Glomerular visceral epithelial cell (primary cell): Measurements from ENCODE around the gene DMRT1.

ENCODE experiments used
- DNase-seq: peaks from one replicate; pipeline ENCODE4 v3.0.0-alpha.2; 2016; ENCODE audit errors: extremely low spot score

DMRT1 gene

GRCh38 chr9:971901-972500 is 130.5 kb downstream of the DMRT1 start:
- no peak for DNase-seq

- DNase-seq: no peak
These were observed 131.2 kb downstream of the DMRT1 start for GRCh38 chr9:972501-973294.

DNA sequence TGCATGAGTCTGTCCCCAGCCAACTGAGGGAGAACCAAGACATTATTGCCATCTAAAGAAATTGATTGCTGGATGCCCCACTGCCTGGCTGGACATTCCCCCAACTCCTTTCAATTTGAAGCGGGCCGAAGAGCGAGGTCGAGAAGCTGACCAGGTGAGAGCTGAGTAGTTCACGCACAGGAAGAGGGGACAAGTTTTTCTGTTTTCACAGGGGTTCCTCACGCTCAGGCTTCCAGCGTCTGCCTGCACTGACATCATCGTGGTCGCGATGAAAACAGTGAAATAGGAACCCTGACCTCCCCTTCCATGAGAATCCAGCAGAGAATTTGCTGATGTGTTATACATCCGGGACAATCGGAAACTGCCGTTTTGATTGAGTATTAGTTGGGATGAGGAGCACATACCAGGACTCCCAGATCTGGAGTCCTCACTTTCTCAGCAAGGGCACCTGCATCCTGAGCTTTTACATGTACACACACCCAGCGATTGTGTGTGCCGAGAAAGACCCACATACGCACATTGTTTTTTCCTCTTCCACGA is 131.9 kb downstream of the DMRT1 start:
- no peak for DNase-seq

DNA sequence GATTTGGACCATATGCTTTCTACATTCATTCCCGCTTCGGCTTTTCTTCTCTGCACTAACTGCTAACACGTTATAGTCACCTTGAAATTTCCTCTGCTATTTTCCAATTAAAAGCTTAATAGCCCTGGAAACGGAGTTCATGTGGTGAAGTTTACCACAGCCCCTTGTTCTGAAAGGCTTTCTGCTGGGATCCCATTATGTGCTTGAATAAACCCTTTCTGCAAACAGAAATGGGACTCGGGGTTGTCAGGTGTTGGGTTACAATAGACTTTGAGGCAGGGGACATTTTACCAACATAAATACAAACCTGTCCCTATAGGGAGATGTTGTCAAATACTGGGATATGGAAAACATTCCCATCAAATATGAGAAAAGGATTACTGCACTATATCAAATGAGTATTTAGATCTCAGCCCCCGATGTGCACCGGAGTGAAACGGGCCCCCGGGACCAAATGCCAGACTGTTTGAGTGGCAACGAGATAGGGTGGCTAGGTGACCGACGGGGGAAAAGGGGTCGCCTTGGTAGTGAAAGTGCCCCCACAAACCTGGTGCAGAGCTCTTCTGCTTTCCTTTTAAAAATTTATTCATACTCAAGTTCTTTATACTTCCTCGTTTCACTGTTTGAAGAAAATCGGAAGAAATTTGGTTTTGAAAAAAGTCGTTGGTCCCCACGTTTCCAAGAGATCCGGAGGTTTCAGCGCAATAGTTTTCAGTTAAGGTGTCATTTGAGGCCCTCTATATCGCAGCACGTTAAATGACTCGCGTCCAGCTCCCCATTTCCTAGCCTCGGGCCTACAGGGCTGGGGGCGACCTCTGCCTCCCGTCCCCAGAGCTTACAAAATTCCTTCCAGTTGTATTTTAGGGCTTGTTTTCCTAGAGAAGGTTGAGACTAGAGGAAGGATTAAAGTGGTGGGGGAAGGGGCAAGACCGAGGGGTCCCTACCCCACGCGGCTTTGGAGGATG is 132.8 kb downstream of the DMRT1 start:
- DNase-seq: no peak

DNA sequence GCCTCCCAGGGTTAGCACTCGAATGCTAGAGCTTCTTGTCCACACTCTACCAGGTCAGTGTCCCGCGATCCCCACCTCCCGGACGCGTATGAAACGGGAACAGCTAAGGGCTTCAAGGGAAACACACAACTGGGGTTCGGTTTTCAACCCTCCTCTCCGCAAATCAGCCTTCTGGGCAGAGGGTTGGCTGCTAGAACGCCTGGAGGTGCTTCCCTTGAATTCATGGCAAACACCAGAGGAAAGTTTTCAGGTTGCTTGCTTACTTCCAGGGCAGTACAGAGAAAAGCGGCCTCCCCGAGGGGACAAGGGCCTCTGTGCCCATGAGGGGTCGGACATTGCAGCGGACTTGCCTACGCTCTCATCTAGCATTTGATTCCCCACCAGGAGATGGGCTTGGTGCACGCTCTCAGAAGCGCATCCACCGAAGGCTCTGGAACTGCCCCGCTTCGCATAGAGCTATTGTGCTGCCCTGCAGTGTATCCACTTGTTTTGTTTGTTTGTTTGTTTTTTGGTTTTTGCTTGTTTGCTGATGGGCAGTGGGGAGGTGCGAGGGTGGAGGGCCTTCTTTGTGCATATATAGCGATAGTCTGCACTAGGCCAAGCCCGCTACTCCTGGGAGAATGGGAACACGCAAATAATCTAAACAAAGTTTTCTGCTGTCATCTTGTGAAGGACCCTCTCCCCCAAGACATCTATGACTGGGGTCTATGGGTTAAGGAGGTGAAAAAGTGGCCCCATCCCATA is 133.7 kb downstream of the DMRT1 start:
- DNase-seq: no peak

GRCh38 chr9:975740-976257 is 134.3 kb downstream of the DMRT1 start:
- DNase-seq: no peak

DNA sequence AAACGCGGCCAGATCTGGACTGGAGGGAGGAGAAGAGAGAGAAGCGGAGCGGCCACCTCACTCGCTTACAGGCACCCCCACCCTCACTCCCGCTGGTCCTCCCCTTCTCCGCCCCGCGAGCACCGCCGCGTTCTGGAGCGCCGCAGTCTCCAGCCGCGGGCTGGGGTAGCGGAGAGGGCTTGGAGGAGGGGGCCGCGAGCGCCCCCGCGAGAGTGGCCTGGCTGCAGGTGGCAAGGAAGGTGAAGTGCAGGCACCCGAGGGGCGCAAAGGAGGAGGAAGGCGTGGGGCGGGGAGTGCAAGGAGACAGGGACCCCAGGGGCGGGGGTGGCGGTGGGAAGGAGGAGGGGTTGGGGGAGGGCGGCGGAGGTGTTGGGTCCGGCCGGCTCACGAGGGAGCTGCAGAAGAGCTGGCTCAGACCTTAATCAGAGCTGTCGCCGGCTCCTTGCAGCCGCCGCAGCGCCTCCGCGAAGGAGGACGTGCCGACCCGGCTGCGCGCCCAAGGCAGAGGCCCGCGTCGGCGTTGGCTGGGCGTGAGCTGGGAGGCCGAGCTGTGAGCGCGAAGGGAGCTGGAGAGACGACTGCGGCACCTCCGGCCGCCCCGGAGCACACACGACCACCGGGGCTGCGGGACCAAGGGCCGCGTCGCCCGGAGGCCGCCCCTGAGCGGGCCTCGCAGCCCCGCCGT is 134.9 kb downstream of the DMRT1 start, which contains the start of gene DMRT3:
TSS of gene DMRT3 (plus strand) at position 398 of the 685 bp plus-strand sequence. CDS start 347 bp downstream, outside the sequence.
- DNase-seq: no peak

GRCh38 chr9:976943-977837 is 135.7 kb downstream of the DMRT1 start:
- no peak for DNase-seq

DNA sequence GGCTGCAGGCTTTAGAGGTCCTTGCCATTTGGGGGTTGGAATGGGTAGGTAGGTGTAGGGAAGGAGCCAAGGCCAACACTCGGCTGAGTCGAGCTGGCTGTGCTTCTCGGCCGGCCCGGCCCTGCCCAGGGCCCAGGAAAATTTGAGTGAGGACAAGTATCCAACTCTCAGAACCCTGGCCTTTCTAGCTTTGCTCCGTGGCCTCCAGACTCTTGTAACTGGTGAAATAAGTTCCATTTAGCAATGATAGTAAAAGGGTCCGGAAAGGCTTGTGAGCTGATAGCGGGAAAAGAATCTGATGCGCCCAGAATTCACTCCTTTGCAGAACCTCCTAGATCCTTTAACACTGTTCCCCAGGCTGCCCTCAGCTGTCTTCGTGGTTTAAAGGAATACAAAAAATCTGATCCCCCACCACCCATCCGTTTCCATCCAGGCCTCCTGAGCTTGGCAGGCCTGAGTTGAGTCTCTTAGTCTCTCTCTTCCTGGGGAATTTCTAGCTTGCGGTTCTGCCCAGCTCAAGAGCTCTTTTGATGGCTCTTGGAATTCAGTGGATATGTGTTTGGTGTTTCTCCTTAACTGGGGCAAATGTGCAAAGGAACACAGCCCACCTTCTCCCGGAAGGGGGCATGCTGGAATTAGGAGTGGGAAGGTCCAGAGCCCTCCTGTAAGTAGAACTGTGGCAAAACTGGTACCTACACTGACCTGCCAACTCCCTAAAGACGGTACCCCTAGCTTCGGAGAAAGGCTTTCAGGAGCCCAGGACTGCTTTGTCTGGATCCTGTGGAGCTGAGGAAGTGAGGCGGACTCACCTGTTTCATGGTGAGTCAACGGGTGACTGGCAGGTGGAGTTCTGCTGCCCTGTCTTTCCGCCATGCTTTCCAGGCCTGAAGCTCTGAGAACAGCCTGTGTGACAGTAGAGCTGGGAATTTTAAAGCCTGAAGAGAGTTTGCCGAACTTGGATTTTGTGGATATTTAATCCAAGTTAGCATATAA is 136.6 kb downstream of the DMRT1 start:
- no peak for DNase-seq

- DNase-seq: no peak
These were observed 138.5 kb downstream of the DMRT1 start for GRCh38 chr9:979983-980382.

DNA sequence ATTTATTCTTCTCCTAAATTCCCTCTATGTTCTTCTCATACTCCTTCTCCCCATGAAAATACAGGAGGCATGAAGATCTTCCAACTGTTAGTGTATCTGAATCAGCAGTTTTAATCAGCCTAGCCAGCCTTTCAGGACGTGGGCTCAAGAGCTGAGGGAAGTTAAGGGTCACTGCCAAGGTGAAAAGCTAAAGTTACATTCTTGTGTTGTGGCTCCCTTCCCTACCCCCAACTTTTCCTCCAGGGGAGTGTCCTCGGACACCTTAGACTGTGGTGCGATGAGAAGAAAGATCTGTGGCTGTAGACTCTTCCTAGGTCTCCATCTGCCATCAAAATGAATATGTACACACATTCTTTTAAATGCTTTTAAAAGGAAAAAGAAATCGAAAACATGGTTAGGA is 139.1 kb downstream of the DMRT1 start:
- DNase-seq: no peak

DNA sequence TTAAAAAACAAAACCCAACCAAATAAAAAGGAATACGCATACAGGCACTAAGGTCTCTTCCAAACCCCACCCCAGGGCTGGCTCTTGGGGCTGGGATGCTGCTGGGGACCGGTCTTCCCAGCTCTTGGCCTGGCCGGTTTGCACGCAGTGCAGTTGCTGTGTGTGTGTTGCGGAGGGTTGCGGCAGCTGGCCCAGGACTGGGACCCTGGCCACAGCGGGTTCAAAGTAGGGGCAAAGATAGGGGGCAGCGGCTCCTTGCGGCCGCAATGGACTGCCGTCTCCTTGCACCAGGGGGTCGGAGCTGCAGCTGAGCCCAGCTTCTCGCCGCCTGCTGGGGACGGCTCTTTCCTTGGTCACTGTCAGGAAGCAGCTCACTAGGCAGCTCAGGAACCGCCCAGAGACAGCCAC is 140.0 kb downstream of the DMRT1 start:
- DNase-seq: no peak

- no peak for DNase-seq
These were observed 141.1 kb downstream of the DMRT1 start for GRCh38 chr9:982394-983230.

DNA sequence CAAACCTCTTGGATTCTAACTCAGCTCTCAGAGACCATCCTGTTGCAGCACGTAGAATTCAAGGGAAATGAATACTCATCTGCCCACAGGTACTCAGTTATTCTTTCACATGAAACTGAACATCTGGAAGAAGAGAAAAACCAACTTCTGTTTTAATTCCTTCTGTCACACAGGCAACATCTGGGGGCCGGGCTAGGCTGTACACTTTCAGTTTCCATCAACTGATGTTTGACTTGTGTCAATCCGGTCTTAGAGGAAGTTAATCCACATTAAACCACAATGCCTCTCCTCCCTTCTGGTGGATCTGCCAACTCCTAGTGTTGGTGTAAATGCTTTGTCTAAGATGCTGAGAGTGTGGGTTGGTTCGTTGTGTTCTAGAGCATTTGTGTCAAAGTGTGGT is 152.5 kb downstream of the DMRT1 start:
- DNase-seq: no peak

- DNase-seq: no peak
These were observed 153.7 kb downstream of the DMRT1 start for GRCh38 chr9:995192-995591.

GRCh38 chr9:995781-996180 is 154.3 kb downstream of the DMRT1 start:
- DNase-seq: no peak
